IMR-90 (cell line): ENCODE measurements around the gene INTS15. TPM values are rescaled to one million over a fixed set of nuclear protein-coding genes. Genes with fewer than 3 reads are reported as not detected.

Source experiments
- ATAC-seq: fragments of 200-7000 bp; cut with Tn5 transposase; 2 replicates; pipeline ENCODE4 v1.9.1; 2020; ENCODE audit warnings: low read depth, mild to moderate bottlenecking, moderate library complexity
- BruUV-seq: library from RNA; stranded (reverse); fragments of 400-500 nt; replicated peaks from 2 replicates; lab custom pipeline; 2021; lab: Mats Ljungman, UMichigan
- CTCF ChIA-PET: fragments of 300-600 bp; formaldehyde crosslinking; extraction: SDS; loops from one replicate; lab custom pipeline; 2021; ENCODE audit warnings: antibody characterized with exemption; lab: Yijun Ruan, JAX
- POLR2A ChIA-PET: fragments of 300-600 bp; sonication (Branson Sonifier 250); formaldehyde crosslinking; loops from one replicate; lab custom pipeline; 2022; ENCODE audit warnings: antibody characterized with exemption; ENCODE audit not compliant: unreplicated experiment; lab: Charles Lee
- DNase-seq: peaks from one replicate; pipeline ENCODE4 v3.0.0; 2013
- H2AFZ ChIP-seq: replicated peaks from 2 replicates; pipeline ENCODE3; 2013; ENCODE audit warnings: low read length, mild to moderate bottlenecking; ENCODE audit not compliant: poor library complexity
- H2AK5ac ChIP-seq: 2 replicates; pipeline ENCODE4 v1.6.1; 2013; ENCODE audit warnings: low read depth, low read length, inconsistent platforms
- H2AK9ac ChIP-seq: replicated peaks from 2 replicates; pipeline ENCODE3; 2013; ENCODE audit warnings: mild to moderate bottlenecking, low read depth, low read length, moderate library complexity; ENCODE audit not compliant: poor library complexity
- H2BK120ac ChIP-seq: 2 replicates; pipeline ENCODE4 v1.6.1; 2013; ENCODE audit warnings: low read depth, low read length, inconsistent platforms
- H2BK15ac ChIP-seq: 3 replicates; pipeline ENCODE4 v1.6.1; 2013; ENCODE audit warnings: low read depth, low read length, inconsistent platforms
- H2BK20ac ChIP-seq: 2 replicates; pipeline ENCODE4 v1.6.1; 2013; ENCODE audit warnings: low read depth, mild to moderate bottlenecking, inconsistent platforms, low read length, moderate library complexity
- H2BK5ac ChIP-seq: 2 replicates; pipeline ENCODE4 v1.6.1; 2013; ENCODE audit warnings: mild to moderate bottlenecking, low read depth, low read length, inconsistent platforms; ENCODE audit not compliant: poor library complexity, severe bottlenecking
- H3K14ac ChIP-seq: replicated peaks from 2 replicates; pipeline ENCODE4 v1.6.1; 2013; ENCODE audit warnings: low read depth, low read length, inconsistent platforms
- H3K18ac ChIP-seq: 2 replicates; pipeline ENCODE4 v1.6.1; 2013; ENCODE audit warnings: low read depth, low read length, control low read depth
- H3K23ac ChIP-seq: 2 replicates; pipeline ENCODE4 v1.6.1; 2013; ENCODE audit warnings: low read depth, low read length, inconsistent platforms
- H3K27ac ChIP-seq: 2 replicates; pipeline ENCODE4 v1.5.1; 2013; ENCODE audit warnings: mild to moderate bottlenecking, control low read depth, low read length; ENCODE audit not compliant: insufficient read depth
- H3K27me3 ChIP-seq: 2 replicates; pipeline ENCODE4 v1.6.1; 2013; ENCODE audit warnings: low read length; ENCODE audit not compliant: control insufficient read depth, insufficient read depth
- H3K36me3 ChIP-seq: 2 replicates; pipeline ENCODE4 v1.6.1; 2013; ENCODE audit warnings: low read length, mixed read lengths; ENCODE audit not compliant: control insufficient read depth, insufficient read depth
- H3K4ac ChIP-seq: 2 replicates; pipeline ENCODE4 v1.6.1; 2013; ENCODE audit warnings: low read depth, low read length, inconsistent platforms
- H3K4me1 ChIP-seq: 2 replicates; pipeline ENCODE4 v1.6.1; 2013; ENCODE audit warnings: low read length, mixed read lengths; ENCODE audit not compliant: control insufficient read depth, insufficient read depth
- H3K4me2 ChIP-seq: 2 replicates; pipeline ENCODE4 v1.6.1; 2013; ENCODE audit warnings: low read depth, mild to moderate bottlenecking, control low read depth, low read length, moderate library complexity
- H3K4me3 ChIP-seq: 2 replicates; pipeline ENCODE4 v1.5.1; 2013; ENCODE audit warnings: low read depth, mild to moderate bottlenecking, control low read depth, low read length, moderate library complexity; ENCODE audit not compliant: insufficient read depth
- H3K56ac ChIP-seq: 2 replicates; pipeline ENCODE4 v1.6.1; 2013; ENCODE audit warnings: low read length, inconsistent platforms; ENCODE audit not compliant: insufficient read depth; ENCODE audit errors: extremely low read depth
- H3K79me1 ChIP-seq, 2 experiments: 2 replicates each; pipeline ENCODE4 v1.6.1; 2013; ENCODE audit warnings: low read length in 2 of 2, inconsistent platforms in 1 of 2, low read depth in 1 of 2
- H3K9ac ChIP-seq: 2 replicates; pipeline ENCODE4 v1.6.1; 2013; ENCODE audit warnings: low read depth, low read length, control low read depth
- H3K9me1 ChIP-seq: 2 replicates; pipeline ENCODE4 v1.6.1; 2013; ENCODE audit warnings: low read length, inconsistent platforms; ENCODE audit not compliant: insufficient read depth
- H3K9me3 ChIP-seq: 2 replicates; pipeline ENCODE4 v1.6.1; 2013; ENCODE audit warnings: low read length; ENCODE audit not compliant: control insufficient read depth, insufficient read depth
- H4K20me1 ChIP-seq: 2 replicates; pipeline ENCODE4 v1.6.1; 2013; ENCODE audit warnings: low read length, inconsistent platforms; ENCODE audit not compliant: insufficient read depth
- H4K5ac ChIP-seq: 2 replicates; pipeline ENCODE4 v1.6.1; 2013; ENCODE audit warnings: mild to moderate bottlenecking, low read depth, low read length, control low read depth
- H4K8ac ChIP-seq, 2 experiments: 2 replicates each; pipeline ENCODE4 v1.6.1; 2013; ENCODE audit warnings: low read depth in 2 of 2, low read length in 2 of 2, control low read depth in 1 of 2, inconsistent platforms in 1 of 2
- H4K91ac ChIP-seq: 2 replicates; pipeline ENCODE4 v1.6.1; 2013; ENCODE audit warnings: low read depth, low read length, inconsistent platforms; ENCODE audit not compliant: insufficient read depth
- CEBPB ChIP-seq: IDR thresholded peaks from 2 replicates; pipeline ENCODE4 v1.6.1; 2012; ENCODE audit warnings: low read depth, low read length, improper control_type of control experiment
- RAD21 ChIP-seq: IDR thresholded peaks from 2 replicates; pipeline ENCODE4 v1.6.1; 2012; ENCODE audit warnings: low read length, improper control_type of control experiment
- WGBS, 2 experiments: methylation state at CpG; one replicate each; pipeline versions ENCODE4 v1.1.5 to v1.1.7; 2013; ENCODE audit warnings: missing lambda C conversion rate in 2 of 2; ENCODE audit not compliant: insufficient read length in 1 of 2; ENCODE audit errors: extremely low coverage in 2 of 2; 5-methylcytosine and 5-hydroxymethylcytosine counted together
- dilution Hi-C: fragments of 300-500 bp; cut with HindIII; formaldehyde crosslinking; loops from one replicate; pipeline ENCODE4 v1.14.3; 2018; ENCODE audit warnings: low sequenced_read_pairs; ENCODE audit not compliant: unreplicated experiment
- in situ Hi-C: fragments of 300-500 bp; cut with MboI; formaldehyde crosslinking; loops from 3 replicates; pipeline ENCODE4 v1.14.3; 2019; ENCODE audit warnings: low sequenced_read_pairs, inconsistent platforms, mixed read lengths
- intact Hi-C: fragments of 100-400 bp; cut with micrococcal nuclease; formaldehyde crosslinking; loops from 2 replicates; pipeline ENCODE4 v1.10.0; 2022
- polyA plus RNA-seq, 3 experiments: library from polyadenylated mRNA; depleted of rRNA; stranded (reverse); fragments of >200 nt; gene quantifications; 2 replicates each; pipeline ENCODE4 v1.2.3, GENCODE V29; 2012; ENCODE audit warnings: low replicate concordance in 1 of 3
- total RNA-seq: library from RNA; depleted of rRNA; stranded (reverse); fragments of >200 nt; gene quantifications from 2 replicates; pipeline ENCODE4 v1.2.3, GENCODE V29; 2012

INTS15 gene
- total and polyA plus RNA-seq, 2 of the 4 experiments (the other 2 are of a cell fraction): 7.0 to 20.8 TPM

DNA sequence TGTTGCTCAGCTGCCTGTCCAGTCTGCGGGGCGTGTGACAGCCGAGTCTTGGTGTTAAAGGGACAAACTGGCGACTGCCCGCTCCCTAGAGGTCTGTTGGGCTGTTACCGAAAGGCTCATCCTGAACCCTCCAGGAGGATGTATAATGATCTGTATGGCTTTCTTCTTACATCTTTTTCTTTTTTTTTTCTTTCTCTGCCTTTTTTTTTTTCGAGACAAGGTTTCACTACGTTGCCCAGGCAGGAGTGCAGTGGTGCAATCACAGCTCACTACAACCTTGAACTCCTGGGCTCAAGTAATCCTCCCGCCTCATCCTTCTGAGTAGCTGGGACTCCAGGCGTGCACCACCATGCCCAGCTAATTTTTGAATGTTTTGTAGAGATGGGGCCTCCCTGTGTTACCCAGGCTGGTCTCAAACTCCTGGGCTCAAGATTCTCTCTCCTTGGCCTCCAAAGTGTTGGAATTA, 857 bp downstream of the INTS15 start:
- H3K9me3 ChIP-seq: no peaks in the 10 kb centered on the region
- peak overlapping the region; percentile 97 for H3K9ac ChIP-seq
- H3K4me1 ChIP-seq: peaks cover 3% of the 10 kb centered on the region; the same call in 1 of the 2 replicates
- 0 out of 2 replicates have a peak overlapping the region, but pooled peaks have one; percentile 38 for H3K56ac ChIP-seq
- peak overlapping the region; percentile 92 for H2AK9ac ChIP-seq
- peaks cover 33% of the 10 kb centered on the region for H3K36me3 ChIP-seq
- ChIA-PET CTCF (interaction anchor here (0.8 to 1.2 kb wide), 3 partner anchors 13 to 75 kb away, joined by 3 to 4 read pairs (median 3); no protein-coding TSS in a partner anchor), POLR2A (no interaction called here)
- in situ Hi-C loops (no loop called here), intact Hi-C loops (no loop called here), dilution Hi-C loops (no loop called here)
- peak overlapping the region in 1 of 2 experiments; percentile 63; a peak in 2 of 4 replicates for H4K8ac ChIP-seq
- H2AFZ ChIP-seq: peak overlapping the region; percentile 99
- no peak overlapping the region for H3K18ac ChIP-seq
- no peak overlapping the region for H2BK120ac ChIP-seq
- peak overlapping the region; percentile 86 for H3K27ac ChIP-seq
- H4K20me1 ChIP-seq: 0 out of 2 replicates have a peak, but pooled peaks cover 5% of the 10 kb centered on the region
- peak overlapping the region; percentile 98 for H3K4me3 ChIP-seq
- peak overlapping the region; percentile 71; the same call in 1 of the 2 replicates for H3K4ac ChIP-seq
- no peak overlapping the region; the same call in 1 of the 2 replicates for H3K14ac ChIP-seq
- H2BK20ac ChIP-seq: no peak overlapping the region
- no peaks in the 10 kb centered on the region; the same call in 1 of the 2 replicates for H3K9me1 ChIP-seq
- H3K79me1 ChIP-seq: peaks cover 13 to 26% of the 10 kb centered on the region in 2 experiments; a peak in 3 of 4 replicates
- H3K4me2 ChIP-seq: peak overlapping the region; percentile 95
- WGBS, 2 experiments: 0% methylated on average over 3 of the region's 10 CpGs; no CpG with 5 or more reads in 1 of the 2 experiments
- H2BK5ac ChIP-seq: no peak overlapping the region
- DNase-seq (no peak), ATAC-seq (peak; percentile 33)
- no peak overlapping the region for H2AK5ac ChIP-seq
- H3K27me3 ChIP-seq: no peaks in the 10 kb centered on the region
- H4K91ac ChIP-seq: no peak overlapping the region
- no peak overlapping the region for H2BK15ac ChIP-seq
- TF ChIP-seq CEBPB: peak; percentile 37
- TF ChIP-seq RAD21: no peak
- BruUV-seq: no TSS peak
- H3K23ac ChIP-seq: peak overlapping the region; percentile 71
- H4K5ac ChIP-seq: 0 out of 2 replicates have a peak overlapping the region, but pooled peaks have one; percentile 23
